Right cardiac atrium (tissue), 5 donors: ENCODE data around the gene SLC9A9. TPM values are rescaled to one million over a fixed set of nuclear protein-coding genes. Genes with fewer than 3 reads are reported as not detected.

Source experiments
- ATAC-seq, 2 donors: fragments of 200-7000 bp; cut with Tn5 transposase; one replicate each; pipeline versions ENCODE4 v1.8.0 to v1.9.1; 2020; ENCODE audit warnings: moderate library complexity in 2 of 2, mild to moderate bottlenecking in 1 of 2
- DNase-seq, 3 donors: peaks; one replicate each; pipeline ENCODE4 v3.0.0-alpha.2; 2020
- H3K27ac ChIP-seq: one replicate; pipeline ENCODE4 v1.5.1; 2013; ENCODE audit warnings: mild to moderate bottlenecking, low read length, control low read depth, moderate library complexity
- H3K27me3 ChIP-seq: one replicate; pipeline ENCODE4 v1.6.1; 2013; ENCODE audit not compliant: control insufficient read depth, insufficient read depth
- H3K4me1 ChIP-seq: one replicate; pipeline ENCODE4 v1.6.1; 2013; ENCODE audit warnings: low read length; ENCODE audit not compliant: control insufficient read depth, insufficient read depth
- H3K4me3 ChIP-seq: one replicate; pipeline ENCODE4 v1.5.1; 2013; ENCODE audit warnings: low read length, control low read depth
- H3K9me3 ChIP-seq: one replicate; pipeline ENCODE4 v1.6.1; 2013; ENCODE audit warnings: low read length; ENCODE audit not compliant: control insufficient read depth
- WGBS: extraction: QIAGEN DNeasy Blood & Tissue Kit; methylation state at CpG from one replicate; pipeline ENCODE4 v1.1.7; 2013; 5-methylcytosine and 5-hydroxymethylcytosine counted together
- intact Hi-C, 4 donors: fragments of 100-400 bp; cut with DNase I; formaldehyde crosslinking; loops; one replicate each; pipeline versions ENCODE4 v1.11.0 to v1.14.0; 2022 to 2023
- polyA plus RNA-seq: library from polyadenylated mRNA; stranded (reverse); fragments of 200-250 nt; gene quantifications from one replicate; pipeline ENCODE4 v1.2.3, GENCODE V29; 2013
- total RNA-seq, 4 donors: library from RNA; stranded (reverse); fragmentation: NEBNext Ultra II Directional; extraction: Animal tissue kit (Norgen Biotek cat#: 25700); gene quantifications; one replicate each; pipeline ENCODE4 v1.2.1, GENCODE V29; 2021
- donor health status: healthy with polysubstance abuse.
- donor health status: DM: no; HTN: yes; CAD: no.
- donor health status: DM: no; HTN: no; CAD: no.
- donor health status: DM: no; HTN: yes; CAD: no; lungs with severe emphysema.
- donor health status: DM: yes; HTN: yes; CAD: no.

The SLC9A9 gene
- total and polyA plus RNA-seq, 5 donors = 3.6 to 14.9 (median 9.2) TPM

DNA sequence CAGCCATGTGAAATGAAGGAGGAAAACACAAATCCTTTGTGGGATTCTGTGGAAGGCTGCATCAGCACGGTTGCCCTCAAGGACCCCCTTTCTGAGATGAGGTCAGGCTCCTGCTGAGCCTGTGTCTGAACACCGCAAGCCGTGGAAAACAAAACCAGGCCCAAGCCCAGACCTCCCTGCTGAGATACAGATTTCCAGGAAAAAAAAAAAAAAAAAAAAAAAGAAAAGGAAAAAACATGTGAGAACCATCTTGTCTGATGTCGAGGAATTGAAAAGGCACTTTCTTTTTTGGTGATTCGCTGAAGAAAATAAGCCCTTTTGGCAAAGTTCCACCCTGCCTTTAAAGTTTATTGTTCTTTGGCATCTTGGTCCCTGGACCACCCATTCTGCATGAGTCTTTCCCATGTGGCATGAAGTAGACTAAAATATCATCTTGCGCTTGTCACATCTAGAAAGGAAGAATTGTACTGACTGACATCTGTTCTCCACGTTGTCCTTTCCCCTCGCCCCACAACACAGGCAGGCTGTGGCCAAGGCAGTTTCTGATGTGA, 611.1 kb downstream of the SLC9A9 start:
- H3K27ac ChIP-seq = no peak overlapping the region
- DNase-seq (no peak), ATAC-seq (no peak)
- no peaks in the 10 kb centered on the region for H3K4me1 ChIP-seq
- no peaks in the 10 kb centered on the region for H3K27me3 ChIP-seq
- no peaks in the 10 kb centered on the region for H3K9me3 ChIP-seq
- WGBS = 61% methylated on average over 8 of the region's 8 CpGs
- H3K4me3 ChIP-seq = no peak overlapping the region
- intact Hi-C loops = no loop called here

GRCh38 chr3:143236226-143236964, 611.9 kb downstream of the SLC9A9 start:
- WGBS = 89% methylated on average over 11 of the region's 11 CpGs
- DNase-seq (no peak), ATAC-seq (no peak)
- H3K4me3 ChIP-seq = no peak overlapping the region
- no peaks in the 10 kb centered on the region for H3K4me1 ChIP-seq
- intact Hi-C loops = no loop called here
- no peaks in the 10 kb centered on the region for H3K27me3 ChIP-seq
- no peaks in the 10 kb centered on the region for H3K9me3 ChIP-seq
- H3K27ac ChIP-seq = no peak overlapping the region

GRCh38 chr3:143235614-143236204, 612.6 kb downstream of the SLC9A9 start:
- Histone ChIP-seq H3K4me1 (no peaks in the 10 kb centered on the region), H3K4me3 (no peak overlapping the region), H3K9me3 (no peaks in the 10 kb centered on the region), H3K27me3 (no peaks in the 10 kb centered on the region), H3K27ac (no peak overlapping the region)
- ATAC-seq (no peak), DNase-seq (no peak)
- intact Hi-C loops = no loop called here
- 92% methylated on average over 3 of the region's 3 CpGs for WGBS

DNA sequence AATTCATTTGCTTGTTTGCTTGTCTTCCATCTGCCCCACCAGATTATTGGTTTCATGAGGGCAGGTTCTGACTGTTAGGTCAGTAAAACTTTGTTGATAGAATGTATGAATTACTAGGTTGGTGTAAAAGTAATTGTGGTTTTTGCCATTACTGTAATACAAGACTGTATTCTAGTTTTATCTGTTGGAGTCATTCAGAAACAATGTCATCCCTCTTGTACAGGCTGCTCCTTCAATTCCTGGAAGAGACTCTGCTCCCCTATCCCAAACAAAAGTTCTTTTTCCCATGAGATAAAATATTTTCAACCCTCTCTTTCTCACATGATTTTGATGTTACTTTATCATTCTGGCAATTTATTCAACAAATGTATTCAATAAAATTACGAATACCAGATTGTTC, 613.7 kb downstream of the SLC9A9 start:
- no peaks in the 10 kb centered on the region for H3K4me1 ChIP-seq
- intact Hi-C loops = no loop called here
- 53% methylated on average over 1 of the region's 1 CpG for WGBS
- no peak overlapping the region for H3K4me3 ChIP-seq
- no peaks in the 10 kb centered on the region for H3K9me3 ChIP-seq
- H3K27ac ChIP-seq = no peak overlapping the region
- DNase-seq (no peak), ATAC-seq (no peak)
- H3K27me3 ChIP-seq = no peaks in the 10 kb centered on the region

DNA sequence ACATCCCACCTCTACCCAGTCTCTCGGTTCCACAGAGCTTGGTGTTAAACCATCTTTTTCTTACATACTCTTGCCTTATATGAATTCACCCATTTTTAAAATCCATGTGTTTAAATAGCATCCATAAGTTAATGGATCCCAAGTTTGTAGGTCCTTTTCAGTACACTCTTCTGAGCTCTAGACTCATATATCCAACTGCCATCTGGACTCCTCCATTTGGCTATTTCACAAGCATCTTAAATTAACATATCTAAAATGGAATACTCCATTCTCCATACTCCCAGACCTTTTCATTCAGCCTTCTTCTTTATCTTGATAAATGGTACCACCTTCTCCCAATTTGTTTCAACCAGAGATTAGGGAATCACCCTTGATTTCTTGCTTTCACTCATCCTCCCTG, 615.3 kb downstream of the SLC9A9 start:
- Histone ChIP-seq H3K4me1 (no peaks in the 10 kb centered on the region), H3K27ac (no peak overlapping the region), H3K4me3 (no peak overlapping the region), H3K9me3 (no peaks in the 10 kb centered on the region), H3K27me3 (no peaks in the 10 kb centered on the region)
- 89% methylated on average over 1 of the region's 1 CpG for WGBS
- intact Hi-C loops = no loop called here
- DNase-seq = no peak
- ATAC-seq = no peak

GRCh38 chr3:143228405-143228804, 619.9 kb downstream of the SLC9A9 start:
- Histone ChIP-seq H3K27ac (no peak overlapping the region), H3K27me3 (no peaks in the 10 kb centered on the region), H3K4me1 (no peaks in the 10 kb centered on the region), H3K4me3 (no peak overlapping the region), H3K9me3 (no peaks in the 10 kb centered on the region)
- WGBS = 96% methylated on average over 12 of the region's 12 CpGs
- ATAC-seq (no peak), DNase-seq (peak in 1 of 3 donors; percentile 41)
- intact Hi-C loops = no loop called here

DNA sequence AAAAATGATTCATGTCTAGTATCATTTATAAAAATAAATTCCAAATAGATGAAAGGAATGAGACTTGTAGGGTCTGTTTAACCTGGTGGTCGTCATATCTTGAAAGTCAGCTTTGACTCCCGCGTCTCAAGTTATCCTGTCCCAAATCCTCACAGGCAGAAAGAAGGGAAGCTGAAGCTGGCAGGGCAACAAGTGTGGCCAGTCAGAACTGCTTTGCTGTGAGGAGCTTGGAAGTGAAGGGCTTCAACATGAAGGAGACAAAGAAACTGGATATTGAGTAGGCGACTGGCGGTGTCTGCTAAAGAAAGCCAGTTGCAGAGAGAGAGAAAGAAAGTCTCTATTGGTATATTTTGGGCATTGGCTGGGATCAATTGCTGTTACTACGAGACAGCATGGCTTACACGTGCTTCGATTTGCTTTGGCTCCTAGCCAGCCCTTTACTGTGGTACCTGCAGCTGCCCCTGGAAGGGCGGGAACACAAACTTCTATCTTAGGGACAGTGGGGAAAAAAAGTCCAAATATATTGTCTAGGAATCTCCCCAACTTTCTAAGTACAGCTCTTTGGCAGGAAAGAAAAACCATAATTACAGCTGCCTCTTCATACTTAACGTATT, 621.5 kb downstream of the SLC9A9 start:
- Histone ChIP-seq H3K4me3 (no peak overlapping the region), H3K9me3 (no peaks in the 10 kb centered on the region), H3K4me1 (no peaks in the 10 kb centered on the region), H3K27ac (no peak overlapping the region), H3K27me3 (no peaks in the 10 kb centered on the region)
- 82% methylated on average over 10 of the region's 10 CpGs for WGBS
- ATAC-seq (no peak), DNase-seq (no peak)
- intact Hi-C loops = no loop called here

- DNase-seq (no peak), ATAC-seq (no peak)
- no peak overlapping the region for H3K4me3 ChIP-seq
- no peaks in the 10 kb centered on the region for H3K9me3 ChIP-seq
- no peak overlapping the region for H3K27ac ChIP-seq
- H3K4me1 ChIP-seq = no peaks in the 10 kb centered on the region
- 94% methylated on average over 2 of the region's 2 CpGs for WGBS
- no peaks in the 10 kb centered on the region for H3K27me3 ChIP-seq
- intact Hi-C loops = no loop called here
Observed at GRCh38 chr3:143224716-143225115, 623.6 kb downstream of the SLC9A9 start.

DNA sequence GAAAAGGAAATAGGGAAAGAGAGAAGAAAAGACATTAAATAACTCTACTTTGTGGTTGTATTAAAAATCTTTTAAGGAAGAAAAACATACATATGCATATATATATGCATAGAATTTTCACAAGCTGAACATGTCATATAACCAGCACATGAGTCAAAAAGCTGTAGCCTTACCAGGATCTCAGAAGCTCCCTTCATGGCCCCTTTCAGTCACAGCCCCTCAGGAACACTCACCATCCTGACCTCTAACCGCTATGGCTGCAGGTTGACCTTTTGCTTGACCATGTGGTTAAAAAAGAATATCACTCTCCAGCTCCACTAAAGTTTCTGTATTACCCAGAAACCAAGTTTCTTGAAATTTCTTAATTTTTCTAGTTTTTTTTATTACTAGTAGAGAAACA, 625.3 kb downstream of the SLC9A9 start:
- no peaks in the 10 kb centered on the region for H3K4me1 ChIP-seq
- no peak for DNase-seq
- H3K27me3 ChIP-seq = no peaks in the 10 kb centered on the region
- no peaks in the 10 kb centered on the region for H3K9me3 ChIP-seq
- intact Hi-C loops = no loop called here
- no peak overlapping the region for H3K4me3 ChIP-seq
- ATAC-seq = no peak
- WGBS = 96% methylated on average over 1 of the region's 1 CpG
- H3K27ac ChIP-seq = no peak overlapping the region

- Histone ChIP-seq H3K27ac (no peak overlapping the region), H3K9me3 (no peaks in the 10 kb centered on the region), H3K4me1 (no peaks in the 10 kb centered on the region), H3K27me3 (no peaks in the 10 kb centered on the region), H3K4me3 (no peak overlapping the region)
- no peak for DNase-seq
- WGBS = 56% methylated on average over 3 of the region's 3 CpGs
- ATAC-seq = peak in 1 of 2 donors; percentile 85
- intact Hi-C loops = no loop called here
Observed at GRCh38 chr3:143222505-143222904, 625.8 kb downstream of the SLC9A9 start.

GRCh38 chr3:143221446-143221845, 626.8 kb downstream of the SLC9A9 start:
- Histone ChIP-seq H3K27ac (no peak overlapping the region), H3K4me3 (no peak overlapping the region), H3K4me1 (no peaks in the 10 kb centered on the region), H3K9me3 (no peaks in the 10 kb centered on the region), H3K27me3 (no peaks in the 10 kb centered on the region)
- intact Hi-C loops = no loop called here
- WGBS = 90% methylated on average over 3 of the region's 3 CpGs
- DNase-seq (no peak), ATAC-seq (no peak)
